NOMO-1 treated with dmso at 0.1 percent for 144 hours (cell line): Measurements from ENCODE around the gene KLF16.

Experiments
- DNase-seq: peaks from one replicate; lab custom pipeline; 2025; ENCODE audit not compliant: unreplicated experiment; lab: John Stamatoyannopoulos, UW

KLF16 gene

DNA sequence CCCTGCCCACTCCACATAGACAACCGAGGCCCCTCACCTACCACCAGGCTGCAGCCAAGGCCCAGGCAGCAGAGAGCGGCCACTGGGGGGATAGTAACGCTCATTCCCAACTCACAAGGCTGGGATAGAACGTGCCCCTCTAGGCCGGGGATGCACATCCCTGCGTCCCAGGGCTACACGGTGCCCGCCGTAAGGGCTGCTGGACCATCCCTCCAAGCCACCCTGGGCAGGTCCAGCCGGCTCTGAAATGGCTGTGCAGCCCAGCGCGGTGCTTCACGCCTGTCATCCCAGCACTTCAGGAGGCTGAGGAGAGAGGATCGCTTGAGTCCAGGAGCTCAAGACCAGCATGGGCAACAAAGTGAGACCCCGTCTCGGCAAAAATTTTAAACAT is 18.3 kb downstream of the KLF16 start:
- no peak for DNase-seq

DNA sequence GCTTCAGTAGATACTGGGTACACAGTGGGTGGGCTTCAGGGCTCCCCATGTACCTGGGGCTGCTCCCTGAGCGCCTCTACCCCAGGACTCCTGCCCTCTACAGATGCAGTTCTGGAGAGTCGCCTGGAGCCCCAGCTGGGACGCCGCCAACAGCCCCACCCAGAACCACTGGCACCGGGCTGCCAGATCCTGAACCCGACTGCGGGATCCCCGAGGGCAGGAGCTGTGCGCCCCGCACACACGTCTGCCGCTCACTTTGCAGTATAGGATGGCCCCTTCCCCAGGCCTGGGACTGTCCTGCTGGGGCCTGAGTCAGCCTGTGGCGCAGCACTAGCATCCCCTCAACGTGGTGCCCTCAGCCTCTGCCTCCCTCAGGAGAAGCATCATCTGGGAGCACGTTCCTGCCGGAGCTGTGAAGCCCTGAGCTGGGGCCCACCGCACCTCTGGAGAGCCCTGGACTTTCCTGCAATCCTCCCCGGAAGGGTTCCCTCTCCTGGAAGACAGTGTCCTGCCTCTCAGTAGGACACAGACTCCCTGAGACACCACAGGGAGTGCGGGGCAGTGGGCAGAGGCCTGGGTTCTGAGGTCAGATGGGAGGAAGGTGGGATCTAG is 18.8 kb downstream of the KLF16 start:
- DNase-seq = no peak

DNA sequence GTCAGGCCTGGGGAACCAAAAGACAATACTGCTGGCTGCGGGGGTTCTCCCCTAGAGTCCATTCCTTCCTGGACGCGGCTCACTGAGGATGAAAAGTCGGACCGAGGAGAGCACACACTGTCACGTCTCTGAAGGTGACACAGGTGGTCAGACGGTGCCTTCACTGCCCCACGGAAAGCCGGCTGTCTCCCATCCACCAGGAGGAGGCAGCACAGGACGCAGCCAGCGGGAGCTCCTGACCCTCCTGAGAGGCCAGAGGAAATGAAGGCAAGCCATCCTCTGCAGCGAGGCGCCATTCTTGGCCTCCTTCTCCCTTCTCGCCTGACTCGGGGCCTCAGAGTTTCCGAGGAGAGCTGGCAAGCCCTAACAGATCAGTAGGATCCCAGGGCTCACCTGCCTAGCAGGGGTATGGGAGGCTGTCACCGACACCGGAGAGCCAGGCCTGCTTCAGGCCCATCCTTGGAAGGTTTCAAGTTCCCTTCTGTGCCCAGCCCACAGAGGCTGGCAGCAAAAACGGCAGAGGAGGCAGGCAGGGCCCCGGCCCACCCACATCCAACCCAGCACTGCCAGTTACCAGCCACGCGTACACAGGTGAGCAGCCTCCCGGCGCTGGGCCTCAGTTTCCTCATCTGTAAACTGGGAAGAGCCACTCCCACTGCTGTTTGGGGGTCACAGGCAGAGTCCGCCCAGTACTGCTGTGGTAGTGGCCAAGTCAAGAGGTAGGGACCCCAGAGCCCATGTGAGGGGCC is 19.6 kb downstream of the KLF16 start:
- no peak for DNase-seq

DNA sequence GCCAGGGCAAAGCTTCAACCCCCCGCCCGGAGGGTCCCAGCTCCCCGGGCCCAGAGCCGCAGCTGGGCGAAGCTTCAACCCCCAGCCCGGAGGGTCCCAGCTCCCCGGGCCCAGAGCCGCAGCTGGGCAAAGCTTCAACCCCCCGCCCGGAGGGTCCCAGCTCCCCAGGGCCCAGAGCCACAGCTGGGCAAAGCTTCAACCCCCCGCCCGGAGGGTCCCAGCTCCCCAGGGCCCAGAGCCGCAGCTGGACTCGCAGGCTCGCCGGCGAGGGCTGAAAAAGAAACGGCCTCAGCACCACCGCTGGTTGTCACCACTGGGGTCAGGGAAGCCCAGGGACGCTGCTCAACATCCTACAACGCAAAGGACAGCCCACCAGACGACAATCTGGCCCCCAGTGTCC is 20.3 kb downstream of the KLF16 start:
- no peak for DNase-seq

DNA sequence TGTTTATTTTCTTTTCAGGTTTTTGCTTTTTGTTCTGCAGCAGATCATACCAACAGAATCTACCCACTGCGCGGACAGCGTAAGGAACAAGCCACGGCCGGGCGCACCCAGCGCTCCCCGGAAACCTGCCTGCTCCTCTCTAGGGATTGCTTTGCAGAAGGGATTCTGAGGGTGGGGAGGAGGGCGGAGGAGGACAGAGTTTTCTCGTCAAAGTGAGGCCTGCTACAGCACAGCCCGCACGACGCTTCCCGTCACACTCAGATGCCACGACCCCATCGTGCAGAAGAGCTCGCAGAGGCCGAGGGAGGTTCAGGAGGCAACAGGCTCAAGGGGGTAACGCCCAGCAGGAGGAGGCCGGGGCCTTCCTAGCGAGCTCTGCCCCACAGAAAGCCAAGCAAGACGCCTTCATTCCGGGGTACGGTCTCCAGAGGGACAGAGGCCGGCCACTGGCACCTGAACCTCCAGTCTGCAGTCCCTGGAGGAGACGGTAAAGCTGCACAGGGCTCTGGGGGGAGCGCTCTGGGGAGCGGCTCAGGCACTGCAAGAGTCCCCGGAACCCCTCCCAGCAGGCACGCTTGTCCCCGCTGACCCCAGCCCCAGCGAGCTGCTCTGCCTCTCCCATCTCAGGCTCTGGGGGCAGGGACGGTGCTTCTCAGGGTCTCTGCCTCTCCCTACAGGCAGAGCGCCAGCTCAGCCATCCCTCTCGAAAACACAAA is 22.0 kb downstream of the KLF16 start:
- DNase-seq = no peak

DNA sequence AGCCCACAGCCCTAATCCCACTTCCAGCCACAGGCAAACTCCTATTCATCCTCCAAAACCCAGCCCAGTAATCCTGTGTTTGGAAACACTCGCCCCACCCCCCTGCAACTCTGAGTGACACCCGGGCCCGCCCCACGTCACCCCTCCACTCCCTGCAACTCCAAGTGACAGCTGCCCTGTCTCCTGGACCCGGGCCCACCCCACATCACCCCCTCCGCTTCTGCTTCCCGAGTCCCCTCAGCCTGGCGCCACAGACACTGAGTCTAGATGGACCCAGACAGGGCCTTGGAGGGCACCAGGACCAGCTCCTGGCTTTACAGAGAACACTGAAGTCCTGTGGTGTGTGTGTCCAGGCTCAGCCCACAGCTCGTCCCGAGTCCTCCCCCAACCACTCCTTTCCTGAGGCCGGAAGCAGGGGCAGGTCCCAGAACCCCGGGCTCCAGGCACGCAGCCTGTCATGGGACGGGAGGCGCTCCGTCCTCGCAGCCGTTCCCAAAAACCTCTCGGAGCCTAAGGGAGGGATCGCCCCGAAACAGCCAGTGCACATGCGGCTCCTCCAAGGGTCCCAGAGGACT is 22.8 kb downstream of the KLF16 start:
- no peak for DNase-seq

DNA sequence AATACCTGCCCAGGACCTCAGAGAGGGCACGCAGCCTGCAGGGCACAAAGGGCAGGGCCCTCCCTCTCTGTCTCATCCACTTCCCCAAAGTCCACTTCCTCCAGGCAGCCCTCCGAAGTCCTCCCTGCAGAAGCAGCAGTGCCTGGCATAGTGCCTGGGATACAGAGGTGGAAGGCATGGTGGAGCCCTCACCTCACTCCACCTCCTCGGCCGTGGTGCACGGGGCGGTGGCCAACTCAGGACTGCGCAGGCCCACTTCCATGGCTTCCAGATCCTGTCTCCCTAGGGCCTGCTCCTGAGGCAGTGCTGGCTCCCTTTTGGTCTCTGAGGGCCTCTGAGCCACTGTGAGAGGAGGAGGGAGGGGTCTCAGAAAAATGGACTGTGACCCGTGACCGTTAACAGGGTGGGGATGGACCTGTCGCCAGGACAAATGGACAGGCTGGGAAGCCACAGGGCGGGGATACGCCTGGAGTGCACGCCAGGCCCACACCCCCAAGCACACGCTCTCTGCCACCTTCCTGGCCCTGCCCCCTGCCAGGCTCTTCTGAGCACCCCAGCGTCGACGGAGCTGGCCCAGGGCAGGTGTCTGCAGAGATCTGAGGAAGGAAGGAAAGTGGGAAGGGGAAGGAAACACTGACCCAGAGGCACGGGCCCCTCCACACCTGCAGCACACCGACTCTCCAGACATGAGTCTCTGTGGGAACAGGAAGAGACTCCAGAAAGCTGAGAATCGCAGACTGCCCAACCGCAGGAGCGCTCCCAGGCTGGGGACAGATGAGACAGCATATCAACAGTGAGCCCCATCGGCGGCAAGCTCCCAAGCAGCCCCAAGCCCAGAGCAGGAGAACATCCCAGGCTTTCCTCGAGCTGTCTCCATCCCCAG is 23.5 kb downstream of the KLF16 start:
- DNase-seq = no peak

DNA sequence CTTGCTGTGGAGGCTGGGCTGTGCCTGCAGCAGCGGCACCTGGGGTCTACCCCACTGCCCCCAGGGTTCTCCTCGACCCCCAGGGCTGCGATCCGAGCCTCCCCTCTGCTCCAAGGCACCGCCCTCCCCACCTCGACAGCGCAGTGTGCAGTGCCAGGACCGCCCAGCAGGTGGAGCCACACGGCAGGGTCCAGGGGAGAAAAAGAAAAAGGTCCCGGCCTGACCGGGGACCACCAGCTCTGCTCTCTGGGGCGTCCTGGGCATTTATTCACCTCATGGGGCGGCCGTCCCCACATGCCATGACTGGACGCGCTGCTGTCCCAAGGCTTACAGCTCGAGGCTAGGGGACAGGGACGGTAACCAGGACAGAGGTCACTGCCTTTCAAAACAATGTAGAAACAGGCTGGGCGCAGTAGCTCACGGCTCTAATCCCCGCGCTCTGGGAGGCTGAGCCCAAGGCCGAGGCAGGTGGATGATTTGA is 25.7 kb downstream of the KLF16 start:
- DNase-seq = no peak

DNA sequence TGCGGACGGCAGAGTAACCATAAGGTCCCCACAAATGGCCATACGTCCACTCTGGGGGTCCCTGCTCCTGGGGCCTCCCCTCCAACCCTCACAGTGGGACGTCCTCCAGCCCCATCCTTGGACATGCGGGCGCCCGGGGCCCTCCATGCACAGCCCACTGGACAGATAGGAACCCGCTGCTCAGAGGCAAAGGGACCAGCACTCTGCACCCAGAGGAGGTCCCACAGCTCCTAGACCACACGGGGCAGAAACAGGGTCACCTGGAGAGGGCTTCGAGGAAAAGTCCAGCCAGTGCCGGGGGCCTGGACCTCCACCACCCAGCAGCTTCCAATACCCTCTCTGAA is 26.2 kb downstream of the KLF16 start:
- DNase-seq = no peak

DNA sequence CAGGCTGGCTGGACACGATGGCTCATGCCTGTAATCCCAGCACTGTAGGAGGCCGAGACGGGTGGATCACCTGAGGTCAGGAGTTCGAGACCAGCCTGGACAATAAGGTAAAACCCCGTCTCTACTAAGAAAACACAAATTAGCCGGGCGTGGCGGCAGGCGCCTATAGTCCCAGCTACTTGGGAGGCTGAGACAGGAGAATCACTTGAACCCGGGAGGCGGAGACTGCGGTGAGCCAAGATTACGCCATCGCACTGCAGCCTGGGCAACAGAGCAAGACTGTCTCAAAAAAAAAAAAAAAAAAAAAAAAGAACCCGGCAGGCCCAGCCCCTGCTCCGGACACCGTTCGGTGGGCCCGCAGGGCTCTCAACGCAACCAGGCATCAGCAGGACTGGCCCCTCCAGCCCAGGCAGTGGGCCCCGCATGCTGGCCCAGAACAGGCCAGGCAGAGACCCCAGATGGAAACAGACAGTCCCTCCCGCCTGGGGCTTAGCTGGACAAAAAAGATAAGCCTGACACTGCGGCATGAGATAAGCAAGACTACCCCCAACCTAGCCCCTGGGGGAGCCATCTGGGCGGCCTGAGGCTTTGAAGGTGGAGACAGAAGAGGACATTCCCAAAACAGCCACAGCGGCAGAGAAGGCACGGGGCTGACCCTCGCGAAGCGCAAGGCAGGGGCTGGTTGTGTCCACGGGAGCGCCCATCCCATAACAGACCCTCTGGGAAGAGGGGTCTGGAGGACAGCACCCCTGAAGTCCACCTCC is 26.7 kb downstream of the KLF16 start:
- DNase-seq = no peak

DNA sequence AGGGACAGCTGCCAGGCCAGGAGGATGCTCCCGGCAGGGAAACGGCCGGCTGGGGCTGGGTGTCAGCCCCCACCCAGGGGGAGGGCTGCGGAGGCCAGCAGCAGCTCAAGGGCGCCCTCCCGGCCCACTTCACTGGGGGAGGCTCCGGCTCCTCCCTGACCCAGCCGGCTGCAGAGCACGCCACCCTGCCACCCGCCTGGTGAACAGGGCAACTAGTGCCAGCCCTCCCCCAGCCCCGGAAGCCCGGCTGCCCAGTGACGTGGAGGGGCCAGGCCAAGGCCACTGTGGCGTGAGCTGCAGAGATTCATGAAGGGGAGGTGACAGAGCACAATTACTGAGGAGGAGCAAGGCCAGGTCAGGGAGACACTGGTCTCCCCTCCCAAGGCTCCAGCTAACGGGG is 29.8 kb downstream of the KLF16 start:
- DNase-seq = no peak

DNA sequence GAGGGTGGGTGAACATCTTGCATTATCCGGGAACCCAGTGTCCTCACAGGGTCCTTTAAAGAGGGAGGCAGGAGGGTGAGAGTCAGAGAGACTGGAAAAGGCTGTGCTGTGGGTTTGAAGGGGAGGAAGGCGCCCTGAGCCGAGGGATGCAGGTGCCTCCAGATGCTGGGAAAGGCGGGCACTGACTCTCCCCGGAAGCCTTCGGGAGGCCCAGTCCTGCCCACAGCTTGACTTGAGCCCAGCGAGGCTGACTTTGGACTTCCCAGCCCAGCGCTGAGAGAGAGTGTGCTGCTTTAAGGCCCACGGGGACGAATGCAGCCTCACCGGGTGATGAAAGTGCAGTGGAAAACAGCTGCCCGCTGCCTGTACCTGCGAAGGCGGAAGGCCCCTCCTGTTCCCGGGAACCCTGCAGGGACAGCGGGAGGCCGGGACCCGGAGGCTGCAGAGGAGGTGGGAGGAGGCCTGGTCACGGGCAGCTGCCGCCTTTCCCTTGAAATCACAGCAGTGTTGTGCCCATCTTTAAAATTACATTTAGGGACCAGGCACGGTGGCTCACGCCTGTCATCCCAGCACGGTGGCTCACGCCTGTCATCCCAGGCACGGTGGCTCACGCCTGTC is 31.2 kb downstream of the KLF16 start:
- no peak for DNase-seq

DNA sequence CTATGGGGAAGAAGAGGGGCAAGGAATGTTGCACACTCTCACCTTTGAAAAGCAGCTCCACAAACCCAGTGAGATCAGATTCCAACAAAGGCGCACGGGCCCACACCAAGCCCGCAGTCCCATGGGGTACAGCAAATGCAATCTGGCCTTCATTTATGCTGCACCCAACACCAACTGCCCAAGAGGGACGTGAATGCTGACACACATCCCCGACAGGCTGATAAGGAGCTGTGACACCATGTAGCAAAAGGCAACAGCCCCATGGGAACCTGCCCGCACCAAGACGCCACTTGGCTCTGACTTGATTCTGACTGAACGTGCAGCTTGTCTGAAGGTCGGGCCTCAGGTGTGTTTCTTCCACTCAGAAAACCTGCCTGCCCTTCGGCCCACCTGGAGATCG is 32.4 kb downstream of the KLF16 start:
- no peak for DNase-seq

DNA sequence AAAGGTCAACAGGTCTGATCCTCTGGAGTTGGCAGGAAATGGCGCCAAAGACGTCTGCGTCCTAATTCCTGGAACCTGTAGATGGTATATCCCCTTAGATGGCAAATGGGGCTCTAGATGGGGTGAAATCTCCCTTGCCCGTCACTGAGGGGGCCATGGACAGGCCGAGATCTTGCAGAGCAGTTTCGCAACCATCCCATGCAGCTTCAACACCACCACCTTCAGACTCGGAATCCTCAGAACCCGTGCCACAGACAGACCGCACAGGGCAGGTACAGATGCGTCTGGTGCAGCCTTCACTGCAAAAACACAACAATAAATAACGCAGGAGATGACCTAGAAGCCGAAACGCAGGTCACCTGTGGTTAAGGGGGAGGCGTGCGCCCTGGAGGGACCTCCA is 32.8 kb downstream of the KLF16 start:
- no peak for DNase-seq

DNA sequence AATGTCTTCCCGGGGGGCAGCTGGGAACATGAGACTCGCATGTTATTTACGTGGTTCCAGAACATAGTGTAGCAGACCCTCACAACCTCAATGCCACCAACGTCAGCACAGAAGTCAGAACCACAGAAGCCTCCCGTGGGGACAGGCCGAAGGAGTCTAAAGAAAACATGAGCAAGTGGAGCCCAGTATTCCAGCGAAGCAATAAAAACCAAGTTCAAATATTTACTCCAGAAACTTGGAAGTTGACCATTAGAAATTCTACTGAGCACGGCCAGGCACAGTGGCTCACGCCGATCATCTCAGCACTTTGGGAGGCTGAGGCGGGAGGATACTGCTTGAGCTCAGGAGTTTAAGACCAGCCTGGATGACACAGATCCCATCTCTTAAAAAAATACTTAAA is 33.4 kb downstream of the KLF16 start:
- DNase-seq = no peak

DNA sequence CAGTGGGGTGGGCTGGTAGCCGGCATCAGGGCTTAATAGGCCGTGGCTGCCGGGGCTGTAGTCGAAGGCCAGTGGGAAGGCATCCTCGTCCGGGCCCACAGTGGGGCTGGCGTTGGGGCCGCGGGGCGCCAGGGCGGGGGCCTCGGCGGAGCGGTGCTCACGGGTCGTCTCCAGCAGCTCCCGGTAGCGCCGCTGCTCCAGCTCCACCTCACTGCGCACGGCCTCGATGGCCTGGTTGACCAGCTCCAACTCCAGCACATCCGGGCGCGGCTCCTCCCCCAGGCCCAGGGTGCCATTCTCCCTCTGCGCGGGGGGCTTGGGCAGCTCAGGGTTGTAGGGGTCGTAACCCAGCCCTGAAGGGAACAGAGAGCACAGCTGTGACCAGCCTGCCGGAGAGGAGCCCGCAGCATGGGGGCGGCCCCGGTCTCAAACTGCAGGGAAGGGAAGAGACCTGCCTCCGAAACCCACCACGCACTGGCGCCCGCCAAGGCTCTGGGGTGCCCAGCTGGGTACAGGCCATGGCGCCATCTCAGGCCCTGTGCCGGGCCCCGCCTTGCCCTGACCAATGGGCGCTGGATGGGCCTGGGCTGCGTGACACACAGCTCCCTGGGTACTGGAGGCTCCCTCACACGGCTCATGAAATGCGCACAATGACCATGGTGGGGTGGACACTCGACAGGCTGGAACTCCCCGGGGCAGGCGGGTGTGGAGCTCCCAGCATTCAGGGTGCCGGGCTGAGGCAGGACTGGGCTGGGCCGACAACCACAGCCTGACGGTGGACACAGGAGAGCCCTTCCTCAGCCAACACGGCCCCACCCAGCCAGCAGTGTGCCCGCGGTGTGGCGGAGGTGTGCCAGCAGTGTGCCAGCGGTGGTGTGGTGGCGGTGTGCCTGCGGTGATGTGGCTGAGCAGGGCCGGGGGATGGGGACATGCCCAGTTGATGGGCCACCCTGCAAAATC is 34.8 kb downstream of the KLF16 start:
- no peak for DNase-seq

DNA sequence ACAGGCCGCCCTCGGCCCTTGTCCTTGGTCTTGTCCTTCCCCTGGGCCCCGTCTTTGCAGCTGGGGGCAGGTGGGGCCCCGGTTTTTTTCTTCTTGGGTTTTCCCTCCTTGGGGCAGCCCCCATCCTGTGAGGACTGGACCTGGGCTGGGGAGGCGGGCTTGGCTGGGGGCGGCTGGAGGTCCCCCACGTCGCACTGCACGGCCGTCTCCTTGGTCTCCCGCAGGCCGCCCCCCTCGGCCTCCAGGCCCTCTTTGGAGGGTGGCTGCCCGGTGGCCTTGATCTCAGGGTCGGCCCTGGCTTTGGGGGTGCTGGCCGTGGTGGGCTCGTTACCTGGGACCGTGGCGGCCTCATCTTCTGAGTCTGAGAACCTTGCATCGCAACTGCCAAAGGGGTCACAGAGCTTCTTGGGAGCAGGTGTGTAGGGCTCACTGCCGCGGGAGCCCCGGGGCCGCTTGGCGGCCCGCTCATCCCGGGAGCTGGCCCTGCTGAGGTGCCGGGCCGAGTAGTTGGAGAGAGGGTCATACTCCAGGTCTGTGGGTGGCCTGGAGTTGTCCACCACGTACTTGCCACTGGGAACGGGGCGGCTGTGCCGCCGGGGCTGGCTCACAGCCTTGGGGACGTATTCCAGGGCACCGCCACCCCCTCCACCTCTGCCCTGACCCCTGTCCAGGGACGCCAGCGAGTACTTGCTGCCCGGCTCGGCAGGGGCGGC is 35.7 kb downstream of the KLF16 start:
- no peak for DNase-seq
